Measurements from ENCODE around the gene DHRS2. TPM values are rescaled to one million over a fixed set of nuclear protein-coding genes. Genes with fewer than 3 reads are reported as not detected.

DHRS2 gene
- total and polyA plus RNA-seq, 2 of the 13 experiments (the other 11 are each of a cell fraction or from before 2014, with no cell fraction given) = 1,621 to 3,021 TPM

- TF ChIP-seq NAIF1 (CRISPR knock-in tag; IDR thresholded peaks at IDR 0.05; ENCODE audit: borderline replicate concordance) (no peak), DR1 (CRISPR knock-in tag; IDR thresholded peaks at IDR 0.05) (no peak), ZNF441 (CRISPR knock-in tag; IDR thresholded peaks at IDR 0.05; ENCODE audit: borderline replicate concordance) (no peak), PAXIP1 (CRISPR knock-in tag; conservative IDR thresholded peaks at IDR 0.05) (peak; percentile 91), ARID2 (CRISPR knock-in tag; IDR thresholded peaks at IDR 0.05; ENCODE audit: borderline replicate concordance) (no peak), PRDM10 (CRISPR knock-in tag; IDR thresholded peaks at IDR 0.05; ENCODE audit: low read depth) (no peak; the same call in 1 of the 2 replicates), NR2C2 (CRISPR knock-in tag; IDR thresholded peaks at IDR 0.05; ENCODE audit: borderline replicate concordance) (no peak; the same call in 1 of the 2 replicates), IKZF5 (CRISPR knock-in tag; IDR thresholded peaks at IDR 0.05) (peak; percentile 39; the same call in 1 of the 2 replicates)
These were observed 25.9 kb upstream of the DHRS2 start (continued) for GRCh38 chr14:23610090-23610814.

Data from HepG2 (cell line).